ENCODE measurements around the gene GLRA1.
"Not testable (repeated sequence)": the region's sequence is repeated elsewhere in the genome, so short reads cannot be mapped to it uniquely, and the experiment has no call there.

The GLRA1 gene

DNA sequence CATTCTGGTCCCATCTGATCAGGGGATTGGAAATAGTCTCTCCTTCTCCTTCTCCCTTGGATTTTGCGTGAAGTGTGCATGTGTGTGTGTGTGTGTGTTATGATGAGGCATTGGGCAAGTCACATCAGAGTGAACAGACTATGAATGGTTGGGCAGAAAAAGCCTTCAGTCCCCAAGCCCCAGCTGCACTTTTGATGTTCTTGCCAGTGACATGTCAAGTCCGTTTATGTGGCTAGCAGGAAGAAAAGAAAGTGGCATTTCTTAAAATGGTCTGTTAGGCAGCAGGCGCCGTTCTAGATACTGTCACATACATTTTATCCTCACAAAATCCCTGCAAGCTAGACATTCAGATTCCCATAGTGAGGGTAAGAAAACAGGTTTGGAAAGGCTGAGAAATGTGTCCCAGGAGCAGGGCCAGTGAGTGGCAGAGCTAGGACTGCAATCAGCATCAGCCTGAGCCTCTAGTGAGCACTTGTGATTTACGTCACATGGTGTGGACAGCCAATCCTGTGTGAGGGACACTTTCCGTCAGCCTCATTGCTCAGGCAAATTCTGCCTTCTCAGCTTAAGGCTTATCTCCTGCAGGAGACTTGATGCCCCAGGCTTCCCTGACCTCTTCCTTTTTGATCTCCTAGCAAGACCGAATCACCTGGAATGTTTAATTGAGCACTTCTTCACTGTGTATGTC, 60.4 kb downstream of the GLRA1 start:
- H3K4me3 ChIP-seq (ENCODE audit: low read length), result no peak overlapping the region
- TF ChIP-seq, protein P1, sequence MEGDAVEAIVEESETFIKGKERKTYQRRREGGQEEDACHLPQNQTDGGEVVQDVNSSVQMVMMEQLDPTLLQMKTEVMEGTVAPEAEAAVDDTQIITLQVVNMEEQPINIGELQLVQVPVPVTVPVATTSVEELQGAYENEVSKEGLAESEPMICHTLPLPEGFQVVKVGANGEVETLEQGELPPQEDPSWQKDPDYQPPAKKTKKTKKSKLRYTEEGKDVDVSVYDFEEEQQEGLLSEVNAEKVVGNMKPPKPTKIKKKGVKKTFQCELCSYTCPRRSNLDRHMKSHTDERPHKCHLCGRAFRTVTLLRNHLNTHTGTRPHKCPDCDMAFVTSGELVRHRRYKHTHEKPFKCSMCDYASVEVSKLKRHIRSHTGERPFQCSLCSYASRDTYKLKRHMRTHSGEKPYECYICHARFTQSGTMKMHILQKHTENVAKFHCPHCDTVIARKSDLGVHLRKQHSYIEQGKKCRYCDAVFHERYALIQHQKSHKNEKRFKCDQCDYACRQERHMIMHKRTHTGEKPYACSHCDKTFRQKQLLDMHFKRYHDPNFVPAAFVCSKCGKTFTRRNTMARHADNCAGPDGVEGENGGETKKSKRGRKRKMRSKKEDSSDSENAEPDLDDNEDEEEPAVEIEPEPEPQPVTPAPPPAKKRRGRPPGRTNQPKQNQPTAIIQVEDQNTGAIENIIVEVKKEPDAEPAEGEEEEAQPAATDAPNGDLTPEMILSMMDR (IDR thresholded peaks at IDR 0.05; ENCODE audit: insufficient read depth, low read depth, low read length, missing control alignments), result no peak
- DNase-seq (ENCODE audit: low read depth), result no peak

DNA sequence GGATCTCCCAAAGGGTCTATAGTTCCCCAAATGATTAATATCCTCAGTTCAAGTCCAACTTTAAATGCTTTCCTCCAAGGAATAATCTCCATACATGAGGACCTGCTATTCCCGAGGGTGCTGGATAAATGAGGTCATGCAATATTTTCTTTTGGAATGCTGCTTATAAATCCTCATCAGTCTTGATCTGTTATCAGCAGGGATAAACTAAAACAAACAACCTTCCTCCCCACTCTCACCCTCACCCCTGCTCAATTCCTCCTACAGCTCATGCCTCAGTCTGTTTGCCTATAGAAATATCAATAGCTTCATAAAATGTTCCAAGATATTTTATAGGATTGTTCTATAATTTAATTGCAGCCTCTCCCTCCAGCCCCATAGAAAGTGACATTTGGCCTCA, 61.1 kb downstream of the GLRA1 start:
- DNase-seq (ENCODE audit: low read depth), result no peak
- TF ChIP-seq, protein P1 (IDR thresholded peaks at IDR 0.05; ENCODE audit: insufficient read depth, low read depth, low read length, missing control alignments), result no peak
- H3K4me3 ChIP-seq (ENCODE audit: low read length), result no peak overlapping the region

DNA sequence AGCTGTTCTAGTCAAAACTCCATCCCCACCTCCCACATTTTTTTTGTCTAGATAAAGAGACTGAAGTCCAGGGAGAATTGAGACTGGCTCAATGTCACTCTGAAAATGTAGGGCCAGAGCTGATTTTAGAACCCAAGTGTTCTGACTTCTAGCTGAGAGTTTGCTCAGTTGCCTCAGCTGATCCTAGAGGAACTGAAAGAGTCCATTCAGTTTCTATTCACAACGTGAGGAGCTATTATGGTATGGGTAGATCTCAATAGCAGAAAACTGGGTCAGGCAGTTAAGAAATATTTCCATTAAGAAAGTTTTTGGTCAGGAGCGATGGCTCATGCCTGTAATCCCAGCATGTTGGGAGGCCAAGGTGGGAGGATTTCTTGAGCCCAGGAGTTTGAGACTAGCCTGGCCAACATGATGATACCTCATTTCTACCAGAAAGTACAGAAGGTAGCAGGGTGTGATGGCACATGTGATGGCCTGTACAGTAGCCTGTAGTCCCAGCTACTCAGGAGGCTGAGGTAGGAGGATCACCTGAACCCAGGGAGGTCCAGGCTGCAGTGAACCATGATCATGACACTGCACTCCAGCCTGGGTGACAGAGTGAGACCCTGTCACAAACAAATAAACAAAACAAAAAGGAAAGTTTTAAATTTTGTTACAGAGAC, 61.7 kb downstream of the GLRA1 start:
- DNase-seq (ENCODE audit: low read depth), result no peak
- TF ChIP-seq, protein P1 (IDR thresholded peaks at IDR 0.05; ENCODE audit: insufficient read depth, low read depth, low read length, missing control alignments), result no peak
- H3K4me3 ChIP-seq (ENCODE audit: low read length), result no peak overlapping the region

DNA sequence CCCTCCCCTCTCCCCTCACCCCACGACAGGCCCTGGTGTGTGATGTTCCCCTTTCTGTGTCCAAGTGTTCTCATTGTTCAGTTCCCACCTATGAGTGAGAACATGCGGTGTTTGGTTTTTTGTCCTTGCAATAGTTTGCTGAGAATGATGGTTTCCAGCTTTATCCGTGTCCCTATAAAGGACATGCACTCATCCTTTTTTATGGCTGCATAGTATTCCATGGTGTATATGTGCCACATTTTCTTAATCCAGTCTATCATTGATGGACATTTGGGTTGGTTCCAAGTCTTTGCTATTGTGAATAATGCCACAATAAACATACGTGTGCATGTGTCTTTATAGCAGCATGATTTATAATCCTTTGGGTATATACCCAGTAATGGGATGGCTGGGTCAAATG, 63.8 kb downstream of the GLRA1 start:
- H3K4me3 ChIP-seq (ENCODE audit: low read length); DNase-seq (ENCODE audit: low read depth): not testable (repeated sequence)

DNA sequence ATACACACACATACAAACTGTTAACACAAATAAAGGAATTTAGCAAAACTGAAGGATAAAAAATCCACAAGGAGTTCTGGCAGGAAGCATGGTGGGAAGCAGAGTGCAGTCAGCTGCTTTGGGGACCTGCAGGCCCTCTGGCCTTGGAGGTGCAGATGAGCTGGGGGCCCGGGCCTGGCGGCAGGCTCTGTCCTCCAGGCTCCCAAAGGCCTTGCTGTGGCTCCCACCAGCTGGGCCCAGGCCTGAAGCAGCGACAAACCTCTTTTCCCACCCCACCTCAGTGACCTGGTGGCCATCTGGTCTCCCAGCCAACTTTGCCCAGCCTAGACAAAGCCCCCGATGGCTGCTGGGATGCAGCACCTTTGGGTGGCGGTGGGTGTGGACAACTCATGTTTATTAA, 67.8 kb downstream of the GLRA1 start:
- H3K4me3 ChIP-seq (ENCODE audit: low read length), result no peak overlapping the region
- TF ChIP-seq, protein P1 (IDR thresholded peaks at IDR 0.05; ENCODE audit: insufficient read depth, low read depth, low read length, missing control alignments), result no peak
- DNase-seq (ENCODE audit: low read depth), result no peak

DNA sequence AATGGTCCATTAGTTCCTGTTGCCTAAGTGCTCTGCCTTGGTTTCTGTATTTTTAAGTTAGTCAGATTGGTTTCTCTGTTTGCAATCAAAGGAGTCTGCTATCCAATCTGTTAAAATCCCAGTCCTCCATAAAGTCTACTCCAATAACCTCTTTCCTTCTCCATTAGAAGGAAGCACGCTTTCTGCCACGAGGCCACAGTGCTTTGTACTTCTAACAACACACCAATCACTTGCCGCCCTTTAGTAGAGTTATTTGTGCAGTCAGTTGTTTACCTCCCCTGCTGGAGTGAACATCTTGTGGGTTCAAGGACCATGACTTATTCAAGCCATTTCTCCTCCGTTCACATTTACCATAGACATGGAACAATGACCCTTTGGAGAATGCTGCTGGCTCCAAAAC, 69.0 kb downstream of the GLRA1 start:
- no peak for DNase-seq (ENCODE audit: low read depth)
- H3K4me3 ChIP-seq (ENCODE audit: low read length), result no peak overlapping the region
- TF ChIP-seq, protein P1 (IDR thresholded peaks at IDR 0.05; ENCODE audit: insufficient read depth, low read depth, low read length, missing control alignments), result no peak

- DNase-seq (ENCODE audit: low read depth), result no peak
- H3K4me3 ChIP-seq (ENCODE audit: low read length), result no peak overlapping the region
- TF ChIP-seq, protein P1 (IDR thresholded peaks at IDR 0.05; ENCODE audit: insufficient read depth, low read depth, low read length, missing control alignments), result no peak
These were observed 76.8 kb downstream of the GLRA1 start for GRCh38 chr5:151847871-151848270.

Measured in epithelial cell of esophagus (primary cell).